PC-9 (cell line): ENCODE results near the gene PEX14. TPM values are rescaled to one million over a fixed set of nuclear protein-coding genes. Genes with fewer than 3 reads are reported as not detected.

ENCODE experiments used
- BruUV-seq: library from RNA; stranded (reverse); fragments of 400-500 nt; replicated peaks from 2 replicates; lab custom pipeline; 2021; lab: Mats Ljungman, UMichigan
- CTCF ChIA-PET: fragments of 300-600 bp; sonication (Branson Sonifier 250); formaldehyde crosslinking; loops from one replicate; lab custom pipeline; 2022; ENCODE audit warnings: antibody characterized with exemption; lab: Charles Lee
- POLR2A ChIA-PET: fragments of 300-600 bp; sonication (Branson Sonifier 250); formaldehyde crosslinking; loops from one replicate; lab custom pipeline; 2022; ENCODE audit warnings: antibody characterized with exemption; ENCODE audit not compliant: unreplicated experiment; lab: Charles Lee
- DNase-seq, 2 experiments: peaks; one replicate each; pipeline versions ENCODE4 v3.0.0 to v3.0.0-alpha.2; 2015 to 2022; ENCODE audit warnings: mixed read lengths in 1 of 2
- H2AFZ ChIP-seq: fragments of 200-600 bp; sonication (generic); 2 replicates; pipeline ENCODE4 v1.8.1; 2017; ENCODE audit warnings: antibody characterized with exemption
- H3F3A ChIP-seq: fragments of 200-600 bp; sonication (generic); 2 replicates; pipeline ENCODE4 v1.8.1; 2017; ENCODE audit warnings: antibody characterized with exemption, mild to moderate bottlenecking, low read depth; ENCODE audit not compliant: insufficient read depth
- H3K27ac ChIP-seq: fragments of 200-600 bp; sonication (generic); 2 replicates; pipeline ENCODE4 v1.6.1; 2016; ENCODE audit warnings: mixed run types
- H3K27me3 ChIP-seq: fragments of 200-600 bp; sonication (generic); 2 replicates; pipeline ENCODE4 v1.6.1; 2016; ENCODE audit warnings: low read depth, mixed run types; ENCODE audit not compliant: insufficient read depth
- H3K36me3 ChIP-seq: fragments of 200-600 bp; sonication (generic); 2 replicates; pipeline ENCODE4 v1.6.1; 2016; ENCODE audit warnings: low read depth, mixed run types
- H3K4me1 ChIP-seq: fragments of 200-600 bp; sonication (generic); replicated peaks from 2 replicates; pipeline ENCODE4 v1.6.1; 2016; ENCODE audit warnings: mixed run types; ENCODE audit not compliant: insufficient read depth
- H3K4me2 ChIP-seq: fragments of 200-600 bp; sonication (generic); 2 replicates; pipeline ENCODE4 v1.6.1; 2017; ENCODE audit warnings: mixed run types
- H3K4me3 ChIP-seq: fragments of 200-600 bp; sonication (generic); 2 replicates; pipeline ENCODE4 v1.6.1; 2016; ENCODE audit warnings: mixed run types
- H3K79me2 ChIP-seq: fragments of 200-600 bp; sonication (generic); 2 replicates; pipeline ENCODE4 v1.6.1; 2017; ENCODE audit warnings: low read depth, mixed run types
- H3K9me2 ChIP-seq: fragments of 200-600 bp; sonication (generic); 2 replicates; pipeline ENCODE4 v1.8.1; 2017; ENCODE audit warnings: mild to moderate bottlenecking; ENCODE audit not compliant: insufficient read depth
- H3K9me3 ChIP-seq: fragments of 200-600 bp; sonication (generic); 2 replicates; pipeline ENCODE4 v1.8.1; 2016; ENCODE audit warnings: low read depth; ENCODE audit not compliant: insufficient read depth
- H4K20me1 ChIP-seq: fragments of 200-600 bp; sonication (generic); 2 replicates; pipeline ENCODE4 v1.8.1; 2017; ENCODE audit not compliant: insufficient read depth
- CTCF ChIP-seq: fragments of 200-600 bp; sonication (generic); conservative IDR thresholded peaks from 2 replicates; pipeline ENCODE4 v1.6.1; 2017; ENCODE audit warnings: mixed run types, antibody characterized with exemption, mild to moderate bottlenecking, moderate library complexity
- EZH2 ChIP-seq: fragments of 200-600 bp; sonication (generic); IDR thresholded peaks from 2 replicates; pipeline ENCODE4 v1.8.0; 2017; ENCODE audit warnings: antibody characterized with exemption, low read depth
- intact Hi-C: fragments of 100-400 bp; cut with micrococcal nuclease; formaldehyde crosslinking; loops from one replicate; pipeline ENCODE4 v1.10.0; 2022; ENCODE audit not compliant: unreplicated experiment
- total RNA-seq: library from RNA; stranded (reverse); gene quantifications from 2 replicates; pipeline ENCODE4 v1.2.3, GENCODE V29; 2021

The PEX14 gene
- total RNA-seq, 1 experiment from 2014 or later = 28.3 TPM

- Histone ChIP-seq H3K4me3 (no peak overlapping the region), H3F3A (no peaks in the 10 kb centered on the region), H2AFZ (no peak overlapping the region), H3K27ac (no peak overlapping the region), H3K9me2 (no peaks in the 10 kb centered on the region), H3K4me2 (no peak overlapping the region), H4K20me1 (no peaks in the 10 kb centered on the region; the same call in 1 of the 2 replicates), H3K36me3 (no peaks in the 10 kb centered on the region; the same call in 1 of the 2 replicates), H3K4me1 (peaks cover 12% of the 10 kb centered on the region), H3K9me3 (no peaks in the 10 kb centered on the region), H3K79me2 (peaks cover 15% of the 10 kb centered on the region; the same call in 1 of the 2 replicates), H3K27me3 (no peaks in the 10 kb centered on the region)
- BruUV-seq = no TSS peak
- CTCF ChIA-PET = interaction anchor here (0.6 to 0.7 kb wide), 2 partner anchors 55 to 476 kb away, joined by 3 read pairs; no protein-coding TSS in a partner anchor
- no peak for DNase-seq
- POLR2A ChIA-PET = interaction anchor here (0.7 kb wide), 1 partner anchor 157 kb away, joined by 16 read pairs; no protein-coding TSS in a partner anchor
- intact Hi-C loops = no loop called here
- TF ChIP-seq CTCF (no peak), EZH2 (no peak)
Measured at GRCh38 chr1:10521537-10522157, 46.9 kb downstream of the PEX14 start.

- POLR2A ChIA-PET = no interaction called here
- no peaks in the 10 kb centered on the region for H3K9me2 ChIP-seq
- no peak overlapping the region for H3K27ac ChIP-seq
- intact Hi-C loops = no loop called here
- CTCF ChIA-PET = interaction anchor here (0.6 kb wide), 2 partner anchors 55 to 467 kb away, joined by 3 to 4 read pairs; no protein-coding TSS in a partner anchor
- no peak overlapping the region for H3K4me2 ChIP-seq
- peaks cover 5% of the 10 kb centered on the region for H3K4me1 ChIP-seq
- H3K36me3 ChIP-seq = no peaks in the 10 kb centered on the region; the same call in 1 of the 2 replicates
- no peak for DNase-seq
- H2AFZ ChIP-seq = no peak overlapping the region
- H3K79me2 ChIP-seq = peaks cover 12% of the 10 kb centered on the region; the same call in 1 of the 2 replicates
- no peak overlapping the region for H3K4me3 ChIP-seq
- no peaks in the 10 kb centered on the region for H3F3A ChIP-seq
- TF ChIP-seq CTCF (no peak), EZH2 (no peak)
- no peaks in the 10 kb centered on the region for H3K9me3 ChIP-seq
- no TSS peak for BruUV-seq
- H4K20me1 ChIP-seq = no peaks in the 10 kb centered on the region; the same call in 1 of the 2 replicates
- H3K27me3 ChIP-seq = no peaks in the 10 kb centered on the region
Measured at GRCh38 chr1:10522322-10522860, 47.6 kb downstream of the PEX14 start.

- Histone ChIP-seq H3K36me3 (no peaks in the 10 kb centered on the region; the same call in 1 of the 2 replicates), H3K9me2 (no peaks in the 10 kb centered on the region), H4K20me1 (peaks cover 4% of the 10 kb centered on the region), H3K4me3 (no peak overlapping the region), H3K27me3 (no peaks in the 10 kb centered on the region), H3K4me1 (peaks cover 25% of the 10 kb centered on the region), H3K27ac (no peak overlapping the region), H2AFZ (no peak overlapping the region), H3K79me2 (peaks cover 7% of the 10 kb centered on the region), H3F3A (peaks cover 20% of the 10 kb centered on the region; the same call in 1 of the 2 replicates), H3K9me3 (no peaks in the 10 kb centered on the region), H3K4me2 (no peak overlapping the region)
- DNase-seq = no peak
- POLR2A ChIA-PET = no interaction called here
- CTCF ChIA-PET = interaction anchor here (0.7 kb wide), 1 partner anchor 417 kb away, joined by 4 read pairs; no protein-coding TSS in a partner anchor
- BruUV-seq = no TSS peak
- TF ChIP-seq EZH2 (no peak), CTCF (no peak)
- intact Hi-C loops = loop anchor here (5.0 kb wide), 1 partner anchor 277 kb away; no protein-coding TSS in a partner anchor
Measured at GRCh38 chr1:10525208-10525607, 50.5 kb downstream of the PEX14 start.
